SU-DHL-6 (cell line): Measurements from ENCODE around the gene NCMAP.

ENCODE experiments used
- CTCF ChIP-seq: fragments of 200-600 bp; sonication (generic); IDR thresholded peaks from one replicate; pipeline ENCODE4 v1.5.1; 2017; ENCODE audit warnings: antibody characterized with exemption, mild to moderate bottlenecking, low read length, moderate library complexity; ENCODE audit not compliant: insufficient read depth, poor library complexity, severe bottlenecking
- EZH2phosphoT487 ChIP-seq: fragments of 200-600 bp; sonication (generic), shearing (Covaris generic); conservative IDR thresholded peaks from 2 replicates; pipeline ENCODE4 v1.6.1; 2018; ENCODE audit warnings: mild to moderate bottlenecking, antibody characterized with exemption, low read length, moderate library complexity, mixed read lengths

- TF ChIP-seq CTCF (no peak), EZH2phosphoT487 (no peak)
Observed at GRCh38 chr1:24639094-24639493, 83.2 kb downstream of the NCMAP start.
